Measurements from ENCODE around the gene HPSE2. TPM values are rescaled to one million over a fixed set of nuclear protein-coding genes. Genes with fewer than 3 reads are reported as not detected.

Gene HPSE2
- total and polyA plus RNA-seq, 2 of the 8 experiments (the other 6 are each of a cell fraction or from before 2014, with no cell fraction given): 0.41 to 0.58 TPM

GRCh38 chr10:98676895-98677294 lies 558.8 kb downstream of the HPSE2 start:
- Histone ChIP-seq H3K27ac (ENCODE audit: low read depth, low read length) (no peak overlapping the region), H3K23me2 (ENCODE audit: low read depth, low read length) (no peaks in the 10 kb centered on the region; the same call in 1 of the 2 replicates), H2AK5ac (ENCODE audit: low read depth, low read length) (no peak overlapping the region), H3K79me2 (ENCODE audit: control insufficient read depth in 1 of 2, insufficient read depth in 2 of 2, low read length in 2 of 2) (no peaks in the 10 kb centered on the region), H4K20me1 (replicated peaks in 1 of 2; ENCODE audit: control insufficient read depth in 1 of 2, insufficient read depth in 2 of 2, low read length in 2 of 2) (no peaks in the 10 kb centered on the region), H2BK5ac (ENCODE audit: low read depth, low read length) (no peak overlapping the region), H3K18ac (ENCODE audit: extremely low read depth, low read length) (no peak overlapping the region), H4K91ac (replicated peaks; ENCODE audit: insufficient read length, low read length) (no peak overlapping the region), H3K9ac (replicated peaks in 1 of 4; ENCODE audit: extremely low read depth in 1 of 4, low read depth in 3 of 4, low read length in 3 of 4) (no peak overlapping the region), H3K56ac (replicated peaks; ENCODE audit: insufficient read length, low read depth, low read length) (no peak overlapping the region), H3K23ac (ENCODE audit: insufficient read length) (no peak overlapping the region), H3K27me3 (replicated peaks in 1 of 4; ENCODE audit: control insufficient read depth in 3 of 4, extremely low read depth in 1 of 4, insufficient read depth in 3 of 4, low read length in 3 of 4) (no peaks in the 10 kb centered on the region), H3K9me3 (ENCODE audit: insufficient read depth in 2 of 2, low read depth in 1 of 2, low read length in 1 of 2) (no peaks in the 10 kb centered on the region), H3K79me1 (ENCODE audit: low read depth, low read length) (no peaks in the 10 kb centered on the region), H4K8ac (ENCODE audit: extremely low read depth, insufficient read depth, low read length) (no peak overlapping the region), H2BK12ac (ENCODE audit: low read depth, low read length) (no peak overlapping the region), H2AFZ (ENCODE audit: low read length) (no peak overlapping the region), H3K4ac (replicated peaks; ENCODE audit: insufficient read length, low read depth, low read length) (no peak overlapping the region), H3K14ac (ENCODE audit: insufficient read length) (no peak overlapping the region), H3K36me3 (ENCODE audit: control insufficient read depth in 2 of 4, insufficient read depth in 4 of 4, low read length in 3 of 4) (no peaks in the 10 kb centered on the region), H2BK15ac (ENCODE audit: low read length) (no peak overlapping the region), H3K4me3 (ENCODE audit: extremely low read depth in 1 of 4, insufficient read depth in 2 of 4, low read depth in 3 of 4, low read length in 4 of 4) (no peak overlapping the region), H2BK120ac (replicated peaks; ENCODE audit: low read depth, low read length) (no peak overlapping the region), H3K4me2 (ENCODE audit: insufficient read depth in 1 of 2, low read depth in 2 of 2, low read length in 2 of 2) (no peak overlapping the region), H4K5ac (ENCODE audit: insufficient read length, low read depth, low read length) (no peak overlapping the region), H2BK20ac (ENCODE audit: low read length) (no peak overlapping the region), H3K4me1 (replicated peaks in 1 of 4; ENCODE audit: control insufficient read depth in 3 of 4, insufficient read depth in 4 of 4, low read length in 3 of 4) (peaks cover 0 to 4% (median 0%) of the 10 kb centered on the region in 4 experiments; a peak in 2 of 7 replicates)
- ChIA-PET POLR2A (ENCODE audit: partially characterized antibody) (no interaction called here), CTCF (ENCODE audit: partially characterized antibody) (interaction anchor here (0.9 to 2.5 kb wide), 10 partner anchors 10 to 251 kb away, joined by 3 to 7 read pairs (median 4); no protein-coding TSS in a partner anchor)
- DNase-seq (ENCODE audit: low read depth in 1 of 2, low spot score in 2 of 2) (no peak), FAIRE-seq (no peak)
- TF ChIP-seq TBP (IDR thresholded peaks at IDR 0.05; ENCODE audit: low read depth, low read length): no peak
- peak; percentile 36; the same call in 1 of the 2 replicates for TF ChIP-seq BACH1 (IDR thresholded peaks at IDR 0.05; ENCODE audit: low read length)
- 0 out of 4 replicates have a peak, but pooled peaks have one; percentile 10 for TF ChIP-seq RAD21 (IDR thresholded peaks at IDR 0.05 in 1 of 2, conservative IDR thresholded peaks at IDR 0.05 in 1 of 2; ENCODE audit: low read depth in 2 of 2, low read length in 2 of 2)
- TF ChIP-seq CTCF (IDR thresholded peaks at IDR 0.05; ENCODE audit: control extremely low read depth in 1 of 3, insufficient read depth in 1 of 3, low read depth in 1 of 3, low read length in 3 of 3): peak in 2 of 3 experiments; percentile 33 to 41; a peak in 2 of 4 replicates

All from H1 (cell line).